A549 (cell line): ENCODE results near the gene EPHB1. TPM values are rescaled to one million over a fixed set of nuclear protein-coding genes. Genes with fewer than 3 reads are reported as not detected.

Experiments used
- ATAC-seq, 2 experiments: fragments of 200-7000 bp in 1 of 2; fragments of >200 bp in 1 of 2; cut with Nextera tagmentation in 1 of 2; cut with Tn5 transposase in 1 of 2; 3 replicates each; pipeline versions ENCODE4 v1.8.0 to v1.9.1; 2018 to 2020; ENCODE audit warnings: mild to moderate bottlenecking in 1 of 2, moderate library complexity in 1 of 2
- CTCF ChIA-PET: fragments of 300-600 bp; sonication (Branson Sonifier 250); formaldehyde crosslinking; extraction: SDS; loops from one replicate; lab custom pipeline; 2021; ENCODE audit warnings: antibody characterized with exemption, inconsistent platforms; lab: Yijun Ruan, JAX
- POLR2A ChIA-PET: fragments of 350-600 bp; formaldehyde crosslinking; extraction: SDS; loops from one replicate; lab custom pipeline; 2021; ENCODE audit warnings: antibody characterized with exemption, inconsistent platforms; lab: Yijun Ruan, JAX
- DNase-seq, 2 experiments: peaks; one replicate each; pipeline versions ENCODE4 v3.0.0 to v3.0.0-alpha.2; 2011 to 2016; ENCODE audit warnings: low read depth in 1 of 2, low spot score in 1 of 2
- FAIRE-seq: peaks from 2 replicates; lab custom pipeline; 2011; peaks lifted over from hg19 to GRCh38; lab: Jason Lieb, UNC
- H3K27ac ChIP-seq, 2 experiments: fragments of >200 bp; sonication (Bioruptor Twin); formaldehyde crosslinking; 3 replicates each; pipeline ENCODE4 v1.5.1; 2016 to 2017
- H3K4me1 ChIP-seq: fragments of >200 bp; sonication (Bioruptor Twin); formaldehyde crosslinking; 3 replicates; pipeline ENCODE4 v1.6.1; 2016
- H3K4me2 ChIP-seq: fragments of >200 bp; sonication (Bioruptor Twin); formaldehyde crosslinking; 3 replicates; pipeline ENCODE4 v1.6.1; 2016
- H3K4me3 ChIP-seq: fragments of >200 bp; sonication (Bioruptor Twin); formaldehyde crosslinking; 3 replicates; pipeline ENCODE4 v1.5.1; 2016
- H3K9me3 ChIP-seq: fragments of >200 bp; sonication (Bioruptor Twin); formaldehyde crosslinking; 3 replicates; pipeline ENCODE4 v1.6.1; 2016
- CBX2 ChIP-seq: fragments of 200-600 bp; sonication (generic); IDR thresholded peaks from 2 replicates; pipeline ENCODE4 v1.6.1; 2016; ENCODE audit warnings: low read depth, mild to moderate bottlenecking, borderline replicate concordance
- CEBPB ChIP-seq, 2 experiments: fragments of >200 bp in 1 of 2; sonication (Bioruptor Twin) in 1 of 2; formaldehyde crosslinking in 1 of 2; IDR thresholded peaks; 2 replicates each; pipeline ENCODE4 v1.6.1; 2012 to 2016
- EHF ChIP-seq: fragments of 250-450 bp; sonication (Bioruptor Pico); IDR thresholded peaks from 2 replicates; pipeline ENCODE4 v1.5.0; 2020; ENCODE audit warnings: mild to moderate bottlenecking
- ESRRA ChIP-seq: fragments of 150-350 bp; IDR thresholded peaks from 2 replicates; pipeline ENCODE4 v1.6.1; 2014; ENCODE audit warnings: mild to moderate bottlenecking, low read length, borderline replicate concordance
- FOSL2 ChIP-seq, 2 experiments: fragments of 450-650 bp in 1 of 2; fragments of >200 bp in 1 of 2; sonication (Bioruptor Twin) in 1 of 2; formaldehyde crosslinking; IDR thresholded peaks; 2 replicates each; pipeline versions ENCODE4 v1.5.0 to v1.6.1; 2016 to 2020; ENCODE audit warnings: mild to moderate bottlenecking in 1 of 2, moderate library complexity in 1 of 2
- FOXS1 ChIP-seq: fragments of 250-450 bp; sonication (Bioruptor Pico); IDR thresholded peaks from 2 replicates; pipeline ENCODE4 v1.5.0; 2020; ENCODE audit warnings: mild to moderate bottlenecking, moderate library complexity
- HDAC2 ChIP-seq: fragments of 200-600 bp; sonication (generic); IDR thresholded peaks from 2 replicates; pipeline ENCODE4 v1.6.1; 2016
- HEYL ChIP-seq: fragments of 250-450 bp; sonication (Bioruptor Pico); IDR thresholded peaks from 2 replicates; pipeline ENCODE4 v1.8.0; 2021; ENCODE audit warnings: mild to moderate bottlenecking, moderate library complexity
- JUNB ChIP-seq: fragments of >200 bp; sonication (Bioruptor Twin); formaldehyde crosslinking; IDR thresholded peaks from 2 replicates; pipeline ENCODE4 v1.6.1; 2016
- KDM5A ChIP-seq: fragments of 200-600 bp; sonication (generic); IDR thresholded peaks from 2 replicates; pipeline ENCODE4 v1.6.1; 2016; ENCODE audit warnings: antibody characterized with exemption, mild to moderate bottlenecking
- MAFK ChIP-seq: fragments of 450-650 bp; IDR thresholded peaks from 2 replicates; pipeline ENCODE4 v1.6.1; 2014; ENCODE audit not compliant: partially characterized antibody
- MYC ChIP-seq: IDR thresholded peaks from 2 replicates; pipeline ENCODE4 v1.6.1; 2012; ENCODE audit warnings: mild to moderate bottlenecking, inconsistent platforms, low read length, improper control_type of control experiment, borderline replicate concordance
- NPAS2 ChIP-seq: fragments of 250-450 bp; sonication (Bioruptor Pico); IDR thresholded peaks from 2 replicates; pipeline ENCODE4 v1.8.0; 2022; ENCODE audit warnings: mild to moderate bottlenecking, moderate library complexity, borderline replicate concordance
- NR3C1 ChIP-seq: fragments of >200 bp; sonication (Bioruptor Twin); formaldehyde crosslinking; IDR thresholded peaks from 3 replicates; pipeline ENCODE4 v1.6.1; 2017
- POLR2A ChIP-seq: IDR thresholded peaks from 2 replicates; pipeline ENCODE4 v1.6.1; 2012; ENCODE audit warnings: mild to moderate bottlenecking, low read length
- RFX5 ChIP-seq: fragments of 450-650 bp; IDR thresholded peaks from 2 replicates; pipeline ENCODE4 v1.7.1; 2014; ENCODE audit warnings: antibody characterized with exemption, mild to moderate bottlenecking, moderate library complexity
- RNF2 ChIP-seq: fragments of 200-600 bp; sonication (generic); IDR thresholded peaks from 2 replicates; pipeline ENCODE4 v1.6.1; 2016; ENCODE audit warnings: low read depth, mild to moderate bottlenecking, antibody characterized with exemption, moderate library complexity, borderline replicate concordance
- SMC3 ChIP-seq: fragments of >200 bp; sonication (Bioruptor Twin); formaldehyde crosslinking; IDR thresholded peaks from 3 replicates; pipeline ENCODE4 v1.6.1; 2018; ENCODE audit warnings: inconsistent platforms
- ZC3H11A ChIP-seq: fragments of 450-650 bp; IDR thresholded peaks from 2 replicates; pipeline ENCODE4 v1.6.1; 2014; ENCODE audit warnings: antibody characterized with exemption, mild to moderate bottlenecking
- ZNF302 ChIP-seq: fragments of 250-450 bp; sonication (Bioruptor Pico); IDR thresholded peaks from 2 replicates; pipeline ENCODE4 v1.9.0; 2021; ENCODE audit warnings: inconsistent platforms, mild to moderate bottlenecking, moderate library complexity
- WGBS: methylation state at CpG from one replicate; pipeline ENCODE4 v1.1.6; 2017; ENCODE audit errors: missing lambda C conversion rate; 5-methylcytosine and 5-hydroxymethylcytosine counted together
- polyA plus RNA-seq, 4 experiments: library from polyadenylated mRNA; depleted of rRNA in 3 of 4; stranded (reverse); fragments of >200 nt; fragmentation: RNase III in 1 of 4; extraction: RNeasy Plus Mini Kit Qiagen cat#74134 plus additional on column Dnase treatment in 1 of 4; gene quantifications; 2 replicates in 3 of 4; 3 replicates in 1 of 4; pipeline ENCODE4 v1.2.3, GENCODE V29; 2011 to 2017
- TF ChIP-seq, protein P1 (sequence below): fragments of >200 bp; sonication (Bioruptor Twin); formaldehyde crosslinking; IDR thresholded peaks from 3 replicates; pipeline ENCODE4 v1.5.1; 2016
- TF ChIP-seq, protein P2 (sequence below): fragments of >200 bp; sonication (Bioruptor Twin); formaldehyde crosslinking; IDR thresholded peaks from 3 replicates; pipeline ENCODE4 v1.6.1; 2016
- TF ChIP-seq, protein P3 (sequence below): fragments of 250-450 bp; sonication (Bioruptor Pico); IDR thresholded peaks from 2 replicates; pipeline ENCODE4 v1.5.0; 2020; ENCODE audit warnings: low read depth, mild to moderate bottlenecking, moderate library complexity
- TF ChIP-seq, protein P4 (sequence below): fragments of 150-350 bp; IDR thresholded peaks from 2 replicates; pipeline ENCODE4 v1.6.1; 2014; ENCODE audit warnings: low read depth, mild to moderate bottlenecking, low read length

The EPHB1 gene
- polyA plus RNA-seq, 2 of the 4 experiments (the other 2 are of a cell fraction): 0.18 to 0.21 TPM

DNA sequence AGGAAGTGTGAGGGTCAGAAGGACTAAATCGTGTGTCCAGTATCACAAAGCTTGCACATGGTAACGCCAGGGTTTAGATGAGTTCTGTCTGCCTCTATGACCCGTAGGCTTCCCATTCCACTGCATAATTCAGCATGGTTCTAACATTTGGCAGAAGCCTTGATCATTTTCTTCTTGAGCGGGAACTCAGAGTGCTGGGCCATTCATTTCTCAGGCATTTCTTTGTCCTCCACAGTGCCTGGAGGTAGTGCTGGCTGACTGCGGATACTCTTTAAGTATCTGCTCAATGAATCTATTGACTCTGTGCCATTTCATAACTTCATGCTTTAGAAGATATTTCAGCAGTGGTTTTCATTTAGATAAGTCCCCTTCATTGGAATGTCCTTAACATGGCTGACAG, 370.2 kb downstream of the EPHB1 start:
- 36% methylated on average over 5 of the region's 5 CpGs for WGBS
- H3K4me3 ChIP-seq: no peak overlapping the region
- ChIA-PET POLR2A (no interaction called here), CTCF (no interaction called here)
- ATAC-seq: no peak
- no peaks in the 10 kb centered on the region for H3K4me1 ChIP-seq
- no peak for TF ChIP-seq RFX5
- no peak for TF ChIP-seq CEBPB (IDR thresholded peaks at IDR 0.05)
- TF ChIP-seq HDAC2: no peak
- no peak for TF ChIP-seq FOSL2 (IDR thresholded peaks at IDR 0.05)
- TF ChIP-seq FOSL2 (CRISPR knock-in tag; IDR thresholded peaks at IDR 0.05): no peak
- TF ChIP-seq JUNB: no peak
- TF ChIP-seq NR3C1: no peak
- no peak for TF ChIP-seq SMC3
- no peak for TF ChIP-seq KDM5A
- H3K27ac ChIP-seq: no peak overlapping the region
- H3K4me2 ChIP-seq: no peak overlapping the region
- H3K9me3 ChIP-seq: no peaks in the 10 kb centered on the region
- FAIRE-seq: no peak
- no peak for DNase-seq

DNA sequence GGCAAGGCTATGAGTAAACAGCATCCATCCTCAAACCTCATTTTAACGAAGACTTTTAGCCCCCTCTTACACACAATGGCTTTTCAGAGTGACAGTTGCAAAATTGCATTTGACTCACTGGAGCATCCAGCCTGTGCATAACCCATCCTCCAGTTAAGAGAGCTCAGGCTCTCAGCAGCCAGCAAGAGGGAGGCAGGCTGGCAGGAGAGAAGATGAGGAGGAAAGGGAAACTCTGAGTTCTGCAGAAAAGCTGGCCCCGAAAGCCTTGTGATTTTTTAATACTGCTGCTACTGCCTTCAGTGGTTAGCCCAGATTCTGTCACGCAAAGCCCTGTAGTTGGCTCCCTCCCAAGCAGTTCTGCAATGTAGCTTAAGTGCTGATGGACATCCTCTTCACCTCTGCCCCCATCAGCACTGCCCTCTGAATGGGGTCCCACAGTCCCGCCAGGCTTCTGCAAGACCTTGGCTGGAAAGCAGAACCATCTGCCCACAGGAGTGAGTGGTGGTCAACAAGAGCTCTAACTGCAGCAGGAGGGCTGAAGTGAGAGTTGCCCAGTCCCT, 371.3 kb downstream of the EPHB1 start:
- Histone ChIP-seq H3K4me1 (no peaks in the 10 kb centered on the region), H3K9me3 (no peaks in the 10 kb centered on the region), H3K27ac (no peak overlapping the region), H3K4me2 (no peak overlapping the region), H3K4me3 (no peak overlapping the region)
- CTCF ChIA-PET: interaction anchor here (0.8 kb wide), 1 partner anchor 12 kb away, joined by 3 read pairs; no protein-coding TSS in a partner anchor
- POLR2A ChIA-PET: no interaction called here
- ATAC-seq (no peak), DNase-seq (no peak), FAIRE-seq (no peak)
- WGBS: 13% methylated on average over 3 of the region's 4 CpGs
- TF ChIP-seq ESRRA: no peak
- TF ChIP-seq, protein P1, sequence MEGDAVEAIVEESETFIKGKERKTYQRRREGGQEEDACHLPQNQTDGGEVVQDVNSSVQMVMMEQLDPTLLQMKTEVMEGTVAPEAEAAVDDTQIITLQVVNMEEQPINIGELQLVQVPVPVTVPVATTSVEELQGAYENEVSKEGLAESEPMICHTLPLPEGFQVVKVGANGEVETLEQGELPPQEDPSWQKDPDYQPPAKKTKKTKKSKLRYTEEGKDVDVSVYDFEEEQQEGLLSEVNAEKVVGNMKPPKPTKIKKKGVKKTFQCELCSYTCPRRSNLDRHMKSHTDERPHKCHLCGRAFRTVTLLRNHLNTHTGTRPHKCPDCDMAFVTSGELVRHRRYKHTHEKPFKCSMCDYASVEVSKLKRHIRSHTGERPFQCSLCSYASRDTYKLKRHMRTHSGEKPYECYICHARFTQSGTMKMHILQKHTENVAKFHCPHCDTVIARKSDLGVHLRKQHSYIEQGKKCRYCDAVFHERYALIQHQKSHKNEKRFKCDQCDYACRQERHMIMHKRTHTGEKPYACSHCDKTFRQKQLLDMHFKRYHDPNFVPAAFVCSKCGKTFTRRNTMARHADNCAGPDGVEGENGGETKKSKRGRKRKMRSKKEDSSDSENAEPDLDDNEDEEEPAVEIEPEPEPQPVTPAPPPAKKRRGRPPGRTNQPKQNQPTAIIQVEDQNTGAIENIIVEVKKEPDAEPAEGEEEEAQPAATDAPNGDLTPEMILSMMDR: no peak
- TF ChIP-seq RNF2: no peak
- TF ChIP-seq, protein P2, sequence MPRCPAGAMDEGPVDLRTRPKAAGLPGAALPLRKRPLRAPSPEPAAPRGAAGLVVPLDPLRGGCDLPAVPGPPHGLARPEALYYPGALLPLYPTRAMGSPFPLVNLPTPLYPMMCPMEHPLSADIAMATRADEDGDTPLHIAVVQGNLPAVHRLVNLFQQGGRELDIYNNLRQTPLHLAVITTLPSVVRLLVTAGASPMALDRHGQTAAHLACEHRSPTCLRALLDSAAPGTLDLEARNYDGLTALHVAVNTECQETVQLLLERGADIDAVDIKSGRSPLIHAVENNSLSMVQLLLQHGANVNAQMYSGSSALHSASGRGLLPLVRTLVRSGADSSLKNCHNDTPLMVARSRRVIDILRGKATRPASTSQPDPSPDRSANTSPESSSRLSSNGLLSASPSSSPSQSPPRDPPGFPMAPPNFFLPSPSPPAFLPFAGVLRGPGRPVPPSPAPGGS: no peak
- TF ChIP-seq, protein P3, sequence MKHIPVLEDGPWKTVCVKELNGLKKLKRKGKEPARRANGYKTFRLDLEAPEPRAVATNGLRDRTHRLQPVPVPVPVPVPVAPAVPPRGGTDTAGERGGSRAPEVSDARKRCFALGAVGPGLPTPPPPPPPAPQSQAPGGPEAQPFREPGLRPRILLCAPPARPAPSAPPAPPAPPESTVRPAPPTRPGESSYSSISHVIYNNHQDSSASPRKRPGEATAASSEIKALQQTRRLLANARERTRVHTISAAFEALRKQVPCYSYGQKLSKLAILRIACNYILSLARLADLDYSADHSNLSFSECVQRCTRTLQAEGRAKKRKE (CRISPR knock-in tag): no peak
- no peak for TF ChIP-seq EHF (CRISPR knock-in tag)
- no peak for TF ChIP-seq FOXS1 (CRISPR knock-in tag)
- no peak for TF ChIP-seq MAFK
- no peak for TF ChIP-seq JUNB
- TF ChIP-seq, protein P4, sequence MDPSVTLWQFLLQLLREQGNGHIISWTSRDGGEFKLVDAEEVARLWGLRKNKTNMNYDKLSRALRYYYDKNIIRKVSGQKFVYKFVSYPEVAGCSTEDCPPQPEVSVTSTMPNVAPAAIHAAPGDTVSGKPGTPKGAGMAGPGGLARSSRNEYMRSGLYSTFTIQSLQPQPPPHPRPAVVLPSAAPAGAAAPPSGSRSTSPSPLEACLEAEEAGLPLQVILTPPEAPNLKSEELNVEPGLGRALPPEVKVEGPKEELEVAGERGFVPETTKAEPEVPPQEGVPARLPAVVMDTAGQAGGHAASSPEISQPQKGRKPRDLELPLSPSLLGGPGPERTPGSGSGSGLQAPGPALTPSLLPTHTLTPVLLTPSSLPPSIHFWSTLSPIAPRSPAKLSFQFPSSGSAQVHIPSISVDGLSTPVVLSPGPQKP: no peak
- TF ChIP-seq NR3C1: no peak
- TF ChIP-seq MYC: no peak
- no peak for TF ChIP-seq HEYL (CRISPR knock-in tag)
- no peak for TF ChIP-seq POLR2A
- TF ChIP-seq KDM5A: no peak
- TF ChIP-seq ZC3H11A: no peak
- TF ChIP-seq NPAS2 (CRISPR knock-in tag): no peak
- no peak for TF ChIP-seq CBX2
- TF ChIP-seq ZNF302 (CRISPR knock-in tag): no peak
